Spleen (tissue), 7 donors: ENCODE data around the gene DAPK1.

Experiments used
- POLR2A ChIP-seq, 3 donors: fragments of 450-650 bp; IDR thresholded peaks; one replicate each; pipeline ENCODE4 v1.5.1; 2017; ENCODE audit warnings: antibody characterized with exemption in 3 of 3, mild to moderate bottlenecking in 1 of 3
- POLR2AphosphoS5 ChIP-seq, 3 donors: sonication (generic); formaldehyde crosslinking; IDR thresholded peaks; one replicate each; pipeline ENCODE4 v1.5.1; 2017; ENCODE audit warnings: antibody characterized with exemption in 3 of 3
- TF ChIP-seq, protein P1 (sequence below), 11 experiments: fragments of 200-600 bp in 7 of 11; fragments of 450-650 bp in 4 of 11; sonication (generic) in 4 of 11; IDR thresholded peaks in 8 of 11; conservative IDR thresholded peaks in 3 of 11; 1 replicate in 7 of 11; 2 replicates in 4 of 11; pipeline versions ENCODE4 v1.4.0 to v1.8.0; 2016 to 2021; ENCODE audit warnings: antibody characterized with exemption in 11 of 11, inconsistent platforms in 4 of 11, mild to moderate bottlenecking in 1 of 11
- donor health status: DM: no; HTN: no; CAD: no; lungs with moderate emphysema.
- donor health status: DM: no; HTN: no; CAD: no.
- donor health status: DM: no; HTN: no; CAD: no.

DNA sequence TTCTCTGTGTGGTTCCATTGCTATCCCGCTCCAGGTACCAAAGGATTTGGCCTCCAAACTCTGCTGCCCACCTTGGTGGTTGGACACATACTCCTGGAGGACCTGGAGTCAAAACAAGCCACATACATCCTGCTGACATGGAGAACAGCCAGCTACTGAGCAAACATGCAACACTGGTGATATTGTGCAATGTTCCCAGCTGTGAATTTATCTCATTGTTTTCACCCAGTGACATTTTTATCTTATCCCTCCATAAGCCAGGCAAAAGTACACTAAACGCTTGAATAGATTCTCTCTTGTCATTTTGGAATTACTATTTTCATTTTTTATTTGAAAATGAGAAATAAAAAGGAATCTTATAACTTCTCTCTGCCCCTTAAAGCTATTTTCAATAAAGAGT lies 217.2 kb downstream of the DAPK1 start:
- TF ChIP-seq POLR2A (IDR thresholded peaks at IDR 0.05) (no peak), POLR2AphosphoS5 (IDR thresholded peaks at IDR 0.05) (peak in 1 of 3 donors; percentile 53)
- TF ChIP-seq, protein P1, sequence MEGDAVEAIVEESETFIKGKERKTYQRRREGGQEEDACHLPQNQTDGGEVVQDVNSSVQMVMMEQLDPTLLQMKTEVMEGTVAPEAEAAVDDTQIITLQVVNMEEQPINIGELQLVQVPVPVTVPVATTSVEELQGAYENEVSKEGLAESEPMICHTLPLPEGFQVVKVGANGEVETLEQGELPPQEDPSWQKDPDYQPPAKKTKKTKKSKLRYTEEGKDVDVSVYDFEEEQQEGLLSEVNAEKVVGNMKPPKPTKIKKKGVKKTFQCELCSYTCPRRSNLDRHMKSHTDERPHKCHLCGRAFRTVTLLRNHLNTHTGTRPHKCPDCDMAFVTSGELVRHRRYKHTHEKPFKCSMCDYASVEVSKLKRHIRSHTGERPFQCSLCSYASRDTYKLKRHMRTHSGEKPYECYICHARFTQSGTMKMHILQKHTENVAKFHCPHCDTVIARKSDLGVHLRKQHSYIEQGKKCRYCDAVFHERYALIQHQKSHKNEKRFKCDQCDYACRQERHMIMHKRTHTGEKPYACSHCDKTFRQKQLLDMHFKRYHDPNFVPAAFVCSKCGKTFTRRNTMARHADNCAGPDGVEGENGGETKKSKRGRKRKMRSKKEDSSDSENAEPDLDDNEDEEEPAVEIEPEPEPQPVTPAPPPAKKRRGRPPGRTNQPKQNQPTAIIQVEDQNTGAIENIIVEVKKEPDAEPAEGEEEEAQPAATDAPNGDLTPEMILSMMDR (IDR thresholded peaks at IDR 0.05 in 8 of 11, conservative IDR thresholded peaks at IDR 0.05 in 3 of 11): no peak
